GM15510 (cell line): ENCODE measurements around the gene WNT2.

Experiments
- POLR2A ChIP-seq: IDR thresholded peaks from 3 replicates; pipeline ENCODE4 v1.6.1; 2011; ENCODE audit warnings: borderline replicate concordance; ENCODE audit not compliant: insufficient read length; ENCODE audit errors: extremely low read depth

Gene WNT2

DNA sequence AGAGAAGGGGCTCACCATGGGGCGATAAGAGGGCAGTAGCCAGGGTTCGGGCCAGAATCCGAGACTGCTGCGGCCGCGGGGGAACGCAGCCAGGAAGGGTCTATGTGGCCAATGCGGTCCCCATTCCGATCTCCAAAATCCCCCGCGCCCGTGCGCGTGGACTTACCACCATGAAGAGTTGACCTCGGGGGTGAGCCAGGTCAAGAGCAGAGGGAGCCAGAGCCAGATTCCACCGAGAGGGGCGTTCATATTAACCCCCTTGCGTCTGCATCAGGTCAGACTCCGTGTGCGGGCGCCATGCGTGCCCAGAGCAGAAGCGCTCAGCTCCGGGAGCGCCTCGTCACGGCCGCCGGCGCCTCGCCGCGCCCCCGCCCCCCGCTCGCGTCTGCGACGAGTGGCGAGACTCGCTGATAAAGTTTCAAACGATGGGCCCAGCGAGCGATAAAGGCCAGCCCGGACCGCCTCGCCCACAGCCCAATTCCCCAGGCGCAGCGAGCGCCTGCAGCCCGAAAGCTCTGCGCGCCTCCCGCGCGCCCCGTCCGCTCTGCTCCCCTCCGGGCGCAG, at the start of gene WNT2:
Gene WNT2 (minus strand): TSS at position 318 of the 564 bp plus-strand sequence. CDS start 69 bp downstream, at position 249.
- TF ChIP-seq POLR2A, result no peak

DNA sequence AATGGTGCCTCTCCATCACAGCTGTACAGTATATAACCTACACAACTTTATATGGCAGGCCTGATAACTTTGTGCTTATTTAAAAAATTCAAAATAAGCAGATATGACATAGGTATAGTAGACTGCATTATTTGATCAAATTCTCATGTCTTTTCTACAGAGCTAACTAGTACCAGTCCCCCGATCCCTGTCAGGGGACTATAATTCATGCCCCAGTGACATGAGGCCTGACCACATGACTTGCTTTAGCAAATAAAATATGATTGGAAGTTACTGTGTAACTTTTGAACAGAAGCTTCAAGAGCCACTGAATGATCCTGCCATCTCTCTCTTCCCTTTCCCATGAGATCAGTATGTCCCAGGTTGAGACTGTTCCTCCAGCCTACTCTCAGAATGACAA, 49.2 kb upstream of the WNT2 start:
- TF ChIP-seq POLR2A, result no peak

DNA sequence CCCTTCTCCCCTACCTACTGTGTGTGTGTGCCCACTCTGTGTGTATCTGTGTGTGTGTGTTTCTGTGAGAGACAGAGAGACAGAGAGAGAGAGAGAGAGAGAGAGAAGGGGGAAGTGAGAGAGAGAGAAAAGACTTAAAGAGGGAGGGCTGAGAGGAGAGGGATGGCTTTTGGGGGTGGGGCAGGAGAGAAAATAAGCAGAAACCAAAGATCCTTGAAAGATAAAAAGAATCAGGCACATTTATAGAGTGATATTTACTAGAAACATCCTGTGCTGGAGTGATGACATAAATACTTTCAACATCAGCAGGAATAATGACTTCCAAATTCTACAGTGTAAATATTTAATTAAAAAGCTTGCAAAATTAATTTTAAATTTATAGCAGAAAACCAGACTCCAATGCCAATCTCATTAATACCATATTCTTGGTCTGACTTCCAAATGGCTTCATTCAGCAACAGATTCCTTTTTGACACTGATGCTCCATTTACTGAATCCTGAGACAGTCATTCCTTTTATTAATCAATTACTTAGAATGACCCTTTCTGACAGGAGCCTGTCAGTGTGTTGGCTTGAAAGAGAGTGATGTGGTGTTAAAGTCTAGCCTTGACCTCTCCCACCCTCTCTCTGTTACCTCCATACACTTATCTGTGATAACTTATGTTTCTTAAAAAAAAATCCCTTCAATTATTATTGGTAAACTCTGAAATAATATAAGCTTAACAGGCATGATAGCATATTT, 41.7 kb upstream of the WNT2 start:
- no peak for TF ChIP-seq POLR2A

DNA sequence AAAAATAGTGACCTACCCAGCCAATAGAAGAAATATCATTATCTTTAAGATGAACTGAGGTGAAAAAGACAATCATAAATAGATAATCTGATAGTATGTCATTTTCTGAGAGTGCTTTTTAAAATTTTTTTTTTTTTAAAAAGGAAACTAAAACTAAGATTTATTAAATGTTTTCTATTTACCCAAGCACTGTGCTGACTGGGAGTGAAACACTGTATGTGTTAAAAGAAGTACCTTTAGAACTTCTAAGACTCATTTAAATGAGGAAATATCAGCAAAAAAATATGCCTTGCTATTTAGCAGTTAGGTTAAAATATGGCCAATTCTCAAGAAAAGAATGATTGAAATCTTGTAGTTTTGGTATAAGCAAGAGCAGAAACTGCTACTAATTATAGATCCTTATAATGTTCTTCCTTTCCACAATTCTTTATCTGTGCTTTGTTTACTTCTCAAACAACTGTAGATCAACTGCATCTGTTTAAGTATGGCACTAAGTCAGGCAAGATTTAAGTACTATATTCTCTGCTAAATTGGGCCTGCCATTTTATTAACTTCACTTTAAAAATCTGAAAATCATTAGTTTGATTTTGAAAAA, 39.5 kb upstream of the WNT2 start:
- no peak for TF ChIP-seq POLR2A

DNA sequence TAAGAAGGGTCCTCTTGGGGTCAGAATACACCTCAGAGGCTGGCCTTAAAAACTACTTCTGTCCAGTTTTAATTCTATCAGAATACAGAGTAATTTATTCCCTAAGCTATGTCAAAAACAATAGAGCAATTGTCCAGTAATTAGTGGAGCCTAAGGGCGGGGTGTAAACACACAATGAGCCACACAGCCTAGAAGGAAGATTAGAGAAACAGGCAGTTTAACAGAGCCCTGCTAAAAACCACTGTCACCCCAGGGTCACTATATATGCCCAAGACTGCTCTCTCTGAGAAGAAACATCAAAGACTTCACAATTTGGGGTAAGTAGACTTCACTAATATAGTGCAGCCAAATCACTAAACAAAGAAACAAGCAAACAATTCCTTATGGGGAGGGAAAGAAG, 27.2 kb upstream of the WNT2 start:
- no peak for TF ChIP-seq POLR2A

DNA sequence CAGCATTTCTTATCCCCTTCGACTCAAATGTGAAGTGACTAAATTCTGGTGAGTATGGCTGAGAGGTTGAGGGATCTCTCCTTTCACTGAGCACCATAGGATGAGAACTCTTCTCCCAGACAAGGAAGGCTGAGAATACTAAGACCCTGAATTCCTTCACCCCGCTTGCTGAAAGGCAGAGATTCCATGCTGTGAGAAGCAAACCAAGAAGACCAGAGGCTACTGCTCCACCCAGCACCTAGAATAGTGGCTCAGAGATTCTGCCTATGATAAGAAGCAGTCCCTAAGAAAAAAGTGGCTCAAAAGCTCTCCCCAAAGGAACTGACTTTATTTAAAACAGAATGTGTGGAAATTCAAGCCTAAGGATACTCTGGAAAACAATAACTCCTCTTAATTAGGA, 26.7 kb upstream of the WNT2 start:
- TF ChIP-seq POLR2A, result no peak

DNA sequence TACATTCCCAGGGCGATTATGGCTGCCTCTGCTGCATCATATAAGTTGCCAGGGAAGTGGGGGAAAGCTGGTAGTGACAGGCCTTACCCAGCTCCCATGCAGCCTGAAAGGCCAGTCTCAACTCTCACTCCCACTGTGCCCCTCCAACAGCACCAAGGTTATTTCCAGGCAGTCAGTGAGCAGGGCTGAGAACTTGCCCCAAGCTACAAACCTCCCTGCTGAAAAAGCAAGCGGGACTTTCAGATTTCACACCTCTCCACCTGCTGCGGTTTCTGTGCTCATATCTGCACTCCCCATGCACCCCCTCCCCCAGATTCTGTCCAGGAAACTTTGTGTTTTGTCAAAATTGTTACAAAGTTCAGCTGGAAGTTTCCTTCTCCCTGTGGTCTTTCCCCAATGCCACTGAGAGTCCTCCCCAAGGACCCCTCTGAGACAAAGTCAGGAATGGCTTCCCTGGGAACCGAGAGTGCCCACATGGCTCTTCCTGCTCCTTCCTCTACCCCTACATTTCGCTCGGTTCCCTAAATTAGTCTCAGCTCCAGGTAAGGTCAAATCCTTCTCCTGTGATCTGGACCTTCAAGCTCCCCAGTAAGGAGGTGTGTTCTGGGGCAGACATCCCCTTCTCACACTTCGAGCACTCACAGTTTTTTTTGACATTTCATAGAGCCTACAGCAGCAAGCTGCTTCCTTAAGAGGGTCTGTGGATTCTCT, 25.3 kb upstream of the WNT2 start:
- no peak for TF ChIP-seq POLR2A

DNA sequence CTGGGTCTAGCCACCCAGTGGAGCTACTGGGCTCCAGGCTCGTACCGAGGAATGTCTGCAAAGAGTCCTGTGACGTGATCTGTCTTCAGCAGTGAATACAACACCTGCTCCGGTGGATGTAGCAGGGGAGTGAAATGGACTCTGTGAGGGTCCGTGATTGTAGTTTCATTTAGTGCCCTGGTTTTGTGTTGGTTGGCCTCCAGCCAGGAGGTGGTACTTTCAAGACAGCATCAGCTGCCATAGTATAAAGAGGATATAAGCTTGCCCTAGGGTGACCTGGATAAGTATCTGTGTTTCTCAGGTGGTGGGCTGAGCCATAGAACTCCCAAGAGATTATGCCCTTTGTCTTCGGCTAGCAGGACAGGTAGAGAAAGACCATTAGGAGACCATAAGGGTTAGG, 24.6 kb upstream of the WNT2 start:
- no peak for TF ChIP-seq POLR2A

DNA sequence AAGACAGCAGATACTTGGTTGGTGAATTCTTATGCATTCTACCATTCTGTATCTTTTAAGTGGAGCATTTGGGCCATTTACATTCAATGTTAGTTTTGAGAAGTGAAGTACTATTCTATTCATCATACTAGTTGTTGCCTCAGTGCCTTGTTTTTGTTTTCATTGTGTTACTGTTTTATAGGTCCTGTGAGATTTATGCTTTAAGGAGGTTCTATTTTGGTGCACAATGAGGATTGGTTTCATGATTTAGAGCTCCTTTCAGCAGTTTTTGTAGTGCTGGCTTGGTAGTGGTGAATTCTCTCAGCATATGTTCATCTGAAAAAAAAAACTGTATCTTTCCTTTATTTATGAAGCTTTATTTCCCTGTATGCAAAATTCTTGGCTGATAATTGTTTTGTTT, 23.3 kb upstream of the WNT2 start:
- TF ChIP-seq POLR2A, result no peak

DNA sequence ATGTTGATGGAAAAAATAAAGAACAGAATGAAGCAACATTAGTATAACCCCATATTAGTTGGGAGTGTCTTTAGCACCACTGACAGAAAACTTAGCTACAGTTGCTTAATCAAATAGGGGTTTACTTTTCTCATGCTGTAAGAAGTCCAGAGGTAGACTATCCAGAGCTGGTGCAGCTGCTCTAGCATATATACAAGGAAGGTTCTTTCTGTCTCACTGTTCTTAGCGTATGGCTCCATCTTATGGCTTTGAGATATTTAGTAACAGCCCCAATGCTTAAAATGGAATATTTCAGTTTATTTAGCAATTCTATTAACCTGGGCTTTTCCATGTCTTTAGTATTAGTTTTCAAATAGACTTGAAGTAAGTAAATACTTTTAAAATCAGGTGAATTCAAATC, 15.2 kb upstream of the WNT2 start:
- TF ChIP-seq POLR2A, result no peak

DNA sequence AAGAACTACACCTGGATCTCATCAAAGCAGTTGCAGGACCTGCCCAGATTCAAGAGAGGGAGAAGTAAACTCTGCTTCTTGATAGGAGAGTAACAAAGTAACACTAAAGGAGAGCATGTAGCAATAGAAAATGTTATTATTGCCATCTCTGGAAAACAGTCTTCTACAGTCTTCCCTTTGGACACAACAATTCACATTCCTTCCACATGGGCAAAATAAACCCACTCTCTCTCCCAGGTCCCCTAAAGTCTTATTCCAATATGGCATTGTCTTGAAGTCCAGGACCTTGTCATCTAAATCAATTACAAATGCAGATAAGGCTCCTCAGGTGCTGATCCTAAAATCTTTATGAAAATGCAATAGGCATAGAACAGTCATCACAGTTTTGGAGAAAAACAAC, 10.3 kb upstream of the WNT2 start:
- TF ChIP-seq POLR2A, result no peak

DNA sequence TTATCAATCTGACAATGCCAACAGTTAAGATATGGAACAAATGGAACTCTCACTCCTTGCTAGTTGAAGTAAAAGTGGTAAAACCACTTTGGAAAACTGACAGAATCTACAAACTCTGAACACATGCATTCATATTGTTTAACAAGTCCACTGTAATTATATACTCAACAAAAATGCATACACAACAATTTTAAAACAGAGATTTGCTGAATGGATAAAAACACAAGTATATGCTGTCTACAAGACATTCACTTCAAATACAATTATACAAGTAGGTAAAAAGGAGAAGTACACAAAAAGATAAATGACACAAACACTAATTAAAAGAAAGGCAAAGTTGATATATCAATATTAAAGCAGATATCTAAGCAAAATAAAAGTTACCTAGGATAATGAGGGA, 9.2 kb upstream of the WNT2 start:
- no peak for TF ChIP-seq POLR2A

DNA sequence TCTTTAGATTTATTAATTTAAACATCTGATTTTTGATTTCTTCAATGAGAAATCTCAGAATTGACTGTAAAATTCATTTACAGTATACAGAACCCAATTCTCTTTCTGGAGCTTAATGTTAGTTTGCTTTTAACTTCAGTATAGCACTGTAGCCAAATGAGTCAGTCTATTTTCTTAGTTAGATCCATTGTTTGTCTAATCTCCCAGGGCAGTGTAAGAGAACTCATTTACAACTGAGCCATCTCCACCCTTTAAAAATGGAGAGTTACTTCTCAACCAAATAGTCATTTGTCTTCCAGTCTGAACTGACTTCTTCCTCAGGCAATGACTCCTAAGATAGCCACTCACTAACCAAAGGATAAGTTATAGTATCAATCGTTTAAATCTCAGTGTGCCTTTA, 3.0 kb upstream of the WNT2 start:
- TF ChIP-seq POLR2A, result no peak

DNA sequence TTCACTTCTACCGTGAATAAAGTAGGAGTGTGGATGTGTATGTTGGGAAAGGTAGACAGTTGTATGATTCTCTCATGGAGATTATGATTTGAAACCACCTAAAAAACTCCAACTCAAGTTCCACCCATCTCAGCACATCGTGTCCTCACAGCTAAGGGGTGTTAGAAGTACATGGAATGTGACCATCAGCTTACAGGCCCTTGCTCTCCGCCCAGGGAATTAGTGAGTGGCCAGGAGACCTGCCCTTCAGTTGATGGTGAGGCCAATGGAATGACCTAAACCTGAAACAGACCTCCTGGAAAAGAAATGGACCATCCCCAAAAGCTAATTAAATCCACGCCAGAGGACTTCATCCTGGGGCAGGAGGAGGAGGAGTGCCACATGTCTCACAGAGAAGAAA, 2.1 kb upstream of the WNT2 start:
- TF ChIP-seq POLR2A, result no peak

DNA sequence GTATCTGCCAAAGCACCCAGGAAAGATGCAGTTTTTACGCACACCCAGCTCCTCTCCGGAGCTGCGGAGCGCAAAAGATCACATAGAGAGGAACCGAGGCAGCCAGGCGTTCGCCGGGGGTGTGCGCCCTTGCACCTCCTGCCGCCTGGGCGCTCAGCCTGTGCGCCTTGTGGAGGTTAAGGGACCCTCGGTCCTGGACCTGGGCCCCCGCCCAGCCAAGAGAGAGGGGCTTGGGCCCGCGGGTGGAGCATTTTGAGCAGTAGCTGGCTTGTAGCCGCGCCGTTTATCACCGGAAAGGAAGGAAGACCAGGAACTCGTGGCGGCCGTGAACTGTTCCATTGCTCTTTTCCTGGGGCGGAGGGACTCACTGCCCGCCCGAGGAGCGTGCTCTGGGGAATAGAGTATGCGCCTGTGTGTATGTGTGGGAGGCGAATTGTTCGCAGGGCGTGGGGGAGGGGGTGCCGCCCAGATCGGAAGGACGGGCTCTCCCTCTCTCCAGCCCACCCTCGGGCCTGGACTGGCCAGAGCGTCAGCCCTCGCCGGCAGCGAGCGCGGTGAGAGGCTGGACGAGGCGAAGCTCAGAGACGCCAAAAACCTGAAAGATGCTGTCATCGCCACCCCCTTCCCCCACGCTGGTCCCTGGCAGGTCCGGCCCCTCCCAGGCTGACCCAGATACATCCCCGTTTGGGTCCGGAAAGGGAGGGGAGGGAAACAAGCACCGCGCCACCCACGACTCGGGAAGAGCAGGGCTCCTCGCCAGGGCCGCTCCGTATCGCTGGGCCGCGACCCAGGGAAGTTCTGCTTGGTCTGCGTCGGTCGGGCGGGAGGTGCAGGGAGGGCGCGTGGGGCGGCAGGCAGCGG, 1.2 kb upstream of the WNT2 start:
- TF ChIP-seq POLR2A, result no peak

DNA sequence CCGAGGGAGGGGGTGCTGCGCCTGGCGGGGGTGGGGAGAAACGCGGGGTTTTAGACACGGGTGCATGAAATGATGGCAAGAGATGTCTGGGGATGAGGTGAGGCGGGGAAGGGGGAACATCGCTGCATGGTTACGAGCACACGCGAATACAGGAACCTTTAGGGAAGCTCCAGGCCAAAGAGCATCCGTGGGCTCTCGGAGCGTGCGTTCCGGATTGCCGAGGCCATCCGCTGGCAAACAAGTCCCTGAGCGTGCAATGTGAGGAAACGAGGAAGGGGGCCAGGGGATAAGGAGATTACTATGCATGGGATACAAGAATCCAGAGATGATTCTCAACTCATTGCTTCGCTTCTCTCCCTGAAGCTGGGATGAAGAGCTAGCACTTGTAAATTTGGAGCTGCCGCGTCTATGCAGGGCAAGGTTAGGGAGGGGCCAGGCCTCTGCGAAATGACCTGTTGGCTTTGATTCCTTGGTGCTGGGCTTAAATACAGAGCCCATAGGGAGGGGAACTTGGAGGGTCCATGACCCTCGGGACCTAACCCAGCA, 520 bp upstream of the WNT2 start:
- TF ChIP-seq POLR2A, result no peak
